HG03521 (cell line): ENCODE data around the gene BRSK2.
"Not testable (repeated sequence)": the region's sequence is repeated elsewhere in the genome, so short reads cannot be mapped to it uniquely, and the experiment has no call there.

Experiments
- ATAC-seq: cut with Tn5 transposase; IDR thresholded peaks from one replicate; pipeline ENCODE4 v1.9.1; 2021; ENCODE audit warnings: mild to moderate bottlenecking, moderate library complexity; ENCODE audit not compliant: unreplicated experiment

The BRSK2 gene

GRCh38 chr11:1406571-1407485, 17.1 kb downstream of the BRSK2 start:
- ATAC-seq, result no peak

GRCh38 chr11:1407668-1408067, 17.9 kb downstream of the BRSK2 start:
- no peak for ATAC-seq

DNA sequence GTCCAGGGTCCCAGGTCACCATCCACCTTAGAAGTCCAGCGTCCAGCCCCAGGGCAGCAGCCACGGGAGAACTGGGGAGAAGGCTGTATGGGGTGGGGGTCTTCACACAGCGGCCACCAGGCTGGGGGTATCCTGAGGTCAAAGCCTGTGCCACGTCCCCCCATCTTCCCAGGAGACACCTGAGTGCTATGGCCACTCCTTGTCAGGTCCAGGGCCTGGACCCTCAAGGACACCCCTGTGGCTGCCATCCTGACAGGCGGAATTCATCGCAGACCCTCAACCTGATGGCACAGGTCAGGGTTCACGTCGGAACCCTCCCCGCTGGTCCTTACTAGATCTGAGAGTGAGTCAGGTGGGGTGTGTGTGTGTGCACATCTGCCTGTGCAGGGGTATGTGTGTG, 18.6 kb downstream of the BRSK2 start:
- no peak for ATAC-seq

GRCh38 chr11:1409108-1409851, 19.5 kb downstream of the BRSK2 start:
- no peak for ATAC-seq

DNA sequence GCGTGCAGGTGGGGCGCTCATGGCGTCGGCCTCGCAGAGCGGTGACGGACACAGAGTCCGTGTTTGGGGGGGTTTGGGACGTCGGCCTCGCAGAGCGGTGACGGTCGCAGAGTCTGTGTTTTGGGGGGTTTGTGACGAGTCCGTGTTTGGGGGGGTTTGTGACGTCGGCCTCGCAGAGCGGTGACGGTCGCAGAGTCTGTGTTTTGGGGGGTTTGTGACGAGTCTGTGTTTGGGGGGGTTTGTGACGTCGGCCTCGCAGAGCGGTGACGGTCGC, 20.1 kb downstream of the BRSK2 start:
- not testable (repeated sequence) for ATAC-seq

DNA sequence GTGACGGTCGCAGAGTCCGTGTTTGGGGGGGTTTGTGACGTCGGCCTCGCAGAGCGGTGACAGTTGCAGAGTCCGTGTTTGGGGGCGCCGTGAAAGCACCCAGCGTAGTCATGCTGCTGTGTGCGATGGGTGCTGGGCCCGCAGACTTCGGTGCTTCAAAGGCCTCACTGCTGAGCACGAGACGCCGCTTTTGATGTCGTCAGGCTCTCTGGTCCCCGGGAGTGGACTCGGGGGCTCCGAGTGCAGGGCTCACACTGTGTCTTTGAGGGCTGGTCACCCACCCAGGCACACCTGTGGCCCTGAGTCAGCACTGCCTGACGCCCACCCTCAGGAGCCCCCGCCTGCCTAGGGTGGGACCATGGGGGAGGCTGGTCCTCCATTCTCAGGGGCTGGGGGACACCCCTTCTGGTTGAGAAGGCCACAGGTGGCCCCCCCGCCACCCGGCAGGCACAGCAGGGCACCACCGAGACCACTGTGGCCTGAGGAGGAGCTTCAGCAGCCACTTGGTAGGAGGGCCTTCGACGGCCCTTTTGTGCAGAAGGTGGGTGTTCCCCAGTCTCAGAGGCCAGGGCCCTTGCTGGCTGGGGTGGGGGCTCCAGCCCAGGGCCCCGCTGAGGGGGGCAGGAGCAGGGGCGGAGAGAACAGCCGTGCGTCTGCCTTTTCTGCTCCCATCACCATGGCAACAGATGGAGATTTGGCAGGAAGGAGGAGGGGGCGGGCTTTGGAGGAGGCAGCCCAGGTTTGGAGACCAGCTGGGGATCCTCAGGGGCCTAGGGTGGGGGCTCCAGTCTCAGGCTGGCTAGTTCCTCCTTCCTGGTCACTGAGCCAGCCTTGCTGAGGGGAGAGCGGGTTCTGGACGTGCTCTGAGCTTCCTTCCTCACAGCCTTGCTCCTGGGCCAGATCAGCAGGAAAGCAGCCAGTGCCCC, 20.9 kb downstream of the BRSK2 start:
- ATAC-seq, result no peak

DNA sequence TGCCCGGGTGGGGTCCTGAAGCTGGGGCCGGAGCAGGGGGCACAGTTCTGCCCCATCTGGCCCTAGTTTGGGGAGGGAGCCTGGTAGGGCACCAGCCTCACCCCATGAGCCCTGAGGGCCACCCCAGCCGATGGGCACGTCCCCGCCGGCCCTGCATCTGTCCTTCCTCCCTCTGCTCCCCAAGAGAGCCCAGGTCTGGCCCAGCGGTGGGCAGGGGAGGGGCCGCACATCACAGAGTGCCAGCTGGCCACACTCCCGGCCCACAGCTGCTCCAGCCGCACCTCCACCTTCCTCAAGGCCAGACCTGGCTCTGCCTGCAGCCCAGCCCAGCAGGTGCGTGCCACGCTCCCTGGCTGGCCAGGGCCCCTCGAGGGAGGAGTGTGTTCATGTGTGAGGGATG, 21.6 kb downstream of the BRSK2 start:
- ATAC-seq, result no peak

GRCh38 chr11:1411739-1412138, 22.0 kb downstream of the BRSK2 start:
- ATAC-seq, result not testable (repeated sequence)

DNA sequence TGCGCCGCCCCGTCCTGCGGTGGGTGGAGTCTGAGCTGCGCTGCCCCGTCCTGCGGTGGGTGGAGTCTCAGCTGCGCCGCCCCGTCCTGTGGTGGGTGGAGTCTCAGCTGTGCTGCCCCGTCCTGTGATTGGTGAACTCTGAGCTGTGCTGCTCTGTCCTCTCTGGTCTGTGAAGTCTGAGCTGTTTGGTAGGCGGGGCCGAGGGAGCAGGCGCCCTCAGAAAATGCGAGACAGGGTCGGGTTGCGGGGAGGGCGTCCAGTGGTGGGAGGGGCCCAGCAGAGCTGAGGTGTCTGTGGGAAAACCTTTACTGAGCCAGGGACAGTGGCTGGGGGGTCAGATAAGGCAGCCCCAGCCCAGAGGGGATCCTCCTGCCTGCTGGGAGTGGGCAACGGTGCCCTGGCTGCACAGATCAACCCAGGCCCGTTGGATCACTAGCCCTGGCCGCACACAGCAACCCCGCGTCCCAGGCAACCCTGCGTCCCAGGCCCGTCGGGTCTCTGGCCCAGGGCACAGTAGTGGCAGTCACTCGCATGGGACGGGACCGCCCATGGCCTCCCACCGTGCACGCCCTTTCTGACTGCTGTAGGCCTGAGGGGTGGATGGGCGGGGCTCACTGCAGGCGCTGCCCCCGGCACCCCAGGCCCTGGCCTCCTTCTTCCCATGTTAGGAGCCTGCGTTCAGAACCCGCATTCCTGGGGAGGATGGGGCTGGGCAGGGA, 22.8 kb downstream of the BRSK2 start:
- no peak for ATAC-seq

- ATAC-seq, result no peak
Measured at GRCh38 chr11:1414650-1415049, 24.9 kb downstream of the BRSK2 start.

GRCh38 chr11:1415631-1416030, 25.9 kb downstream of the BRSK2 start:
- no peak for ATAC-seq

DNA sequence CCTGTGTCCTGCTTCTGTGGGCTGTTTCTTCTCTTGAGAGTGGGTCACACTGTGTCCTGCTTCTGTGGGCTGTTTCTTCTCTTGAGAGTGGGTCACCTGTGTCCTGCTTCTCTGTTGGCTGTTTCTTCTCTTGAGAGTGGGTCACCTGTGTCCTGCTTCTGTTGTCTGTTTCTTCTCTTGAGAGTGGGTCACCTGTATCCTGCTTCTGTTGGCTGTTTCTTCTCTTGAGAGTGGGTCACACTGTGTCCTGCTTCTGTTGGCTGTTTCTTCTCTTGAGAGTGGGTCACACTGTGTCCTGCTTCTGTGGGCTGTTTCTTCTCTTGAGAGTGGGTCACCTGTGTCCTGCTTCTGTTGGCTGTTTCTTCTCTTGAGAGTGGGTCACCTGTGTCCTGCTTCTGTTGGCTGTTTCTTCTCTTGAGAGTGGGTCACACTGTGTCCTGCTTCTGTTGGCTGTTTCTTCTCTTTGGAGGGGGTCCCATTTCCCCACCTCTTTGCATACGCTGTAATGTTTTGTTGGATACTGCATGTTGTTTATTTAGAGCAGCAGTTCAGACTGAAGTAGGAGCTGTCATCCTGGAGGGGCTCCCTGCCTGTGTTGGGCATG, 28.6 kb downstream of the BRSK2 start:
- not testable (repeated sequence) for ATAC-seq

DNA sequence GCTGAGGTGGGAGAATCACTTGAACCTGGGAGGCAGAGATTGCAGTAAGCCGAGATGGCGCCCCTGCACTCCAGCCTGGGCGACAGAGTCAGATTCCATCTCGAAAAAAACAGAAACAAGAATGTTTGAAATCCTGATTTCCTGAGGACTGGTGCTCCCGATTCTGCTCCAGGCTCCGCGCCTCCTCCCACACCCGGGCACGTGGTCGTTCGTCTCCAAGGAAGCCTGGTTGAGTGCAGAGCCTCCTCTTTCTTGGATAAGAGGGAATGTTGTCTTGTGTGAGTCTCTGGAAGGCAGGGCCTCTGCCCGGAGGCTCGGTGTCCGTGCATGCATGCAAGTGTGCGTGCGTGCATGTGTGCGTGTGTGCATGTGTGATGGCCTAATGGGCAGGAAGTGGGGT, 30.1 kb downstream of the BRSK2 start:
- ATAC-seq, result no peak

GRCh38 chr11:1421291-1421690, 31.6 kb downstream of the BRSK2 start:
- no peak for ATAC-seq

- no peak for ATAC-seq
Measured at GRCh38 chr11:1422481-1422880, 32.7 kb downstream of the BRSK2 start.

DNA sequence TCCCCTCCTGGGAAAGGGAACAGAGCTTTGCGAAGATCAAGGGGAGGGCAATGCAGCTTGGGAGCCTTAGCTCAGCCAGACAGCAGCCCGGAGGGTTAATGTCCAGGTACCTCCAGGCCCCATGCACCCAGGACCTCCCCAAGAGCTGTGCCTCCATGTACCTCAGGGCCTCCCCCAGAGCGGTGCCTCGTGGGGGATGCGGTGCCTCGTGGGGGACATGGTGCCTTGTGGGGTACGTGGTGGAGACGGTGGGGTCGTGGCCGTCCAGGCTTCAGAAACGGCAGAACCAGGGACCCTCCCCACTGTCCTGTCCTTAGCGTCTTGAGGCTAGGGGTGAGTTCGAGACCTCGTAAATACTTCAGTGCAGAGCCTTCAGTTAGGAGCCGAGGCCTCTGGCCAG, 33.2 kb downstream of the BRSK2 start:
- no peak for ATAC-seq

DNA sequence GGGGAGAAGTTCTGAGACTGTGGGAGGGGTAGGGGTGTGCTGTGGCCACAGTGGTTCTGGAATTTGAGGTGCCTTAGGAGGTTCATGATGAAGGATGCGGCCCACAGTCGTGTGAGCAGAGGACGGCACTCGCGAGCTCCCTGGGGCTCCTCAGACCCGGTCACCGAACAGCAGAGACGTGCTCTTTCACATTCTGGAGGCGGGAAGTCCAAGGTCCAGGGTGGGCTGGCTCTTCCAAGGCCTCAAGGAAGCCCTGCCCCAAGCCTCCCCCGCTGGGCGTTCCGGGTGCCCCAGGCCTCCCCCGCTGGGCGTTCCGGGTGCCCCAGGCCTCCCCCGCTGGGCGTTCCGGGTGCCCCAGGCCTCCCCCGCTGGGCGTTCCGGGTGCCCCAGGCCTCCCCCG, 33.7 kb downstream of the BRSK2 start:
- ATAC-seq, result not testable (repeated sequence)

DNA sequence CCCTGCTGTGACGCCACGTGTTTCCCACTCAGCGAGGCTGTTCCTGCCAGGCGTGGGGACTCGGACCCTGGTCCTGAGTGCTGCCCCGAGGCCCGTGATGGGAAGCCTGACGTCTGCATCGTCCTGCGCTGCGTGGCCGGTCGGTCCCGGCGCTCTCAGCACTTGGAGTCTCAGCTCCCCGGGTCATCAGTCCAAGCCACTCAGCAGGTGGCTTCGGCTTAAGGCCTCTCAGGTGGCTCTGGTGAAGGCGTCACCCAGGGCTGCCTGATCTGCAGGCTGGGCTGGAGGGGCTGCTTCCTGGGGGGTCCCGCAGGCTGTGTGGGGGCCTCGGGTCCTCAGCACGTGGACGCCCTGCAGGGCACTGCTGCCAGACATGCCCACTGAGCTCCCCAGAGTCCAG, 35.3 kb downstream of the BRSK2 start:
- no peak for ATAC-seq

DNA sequence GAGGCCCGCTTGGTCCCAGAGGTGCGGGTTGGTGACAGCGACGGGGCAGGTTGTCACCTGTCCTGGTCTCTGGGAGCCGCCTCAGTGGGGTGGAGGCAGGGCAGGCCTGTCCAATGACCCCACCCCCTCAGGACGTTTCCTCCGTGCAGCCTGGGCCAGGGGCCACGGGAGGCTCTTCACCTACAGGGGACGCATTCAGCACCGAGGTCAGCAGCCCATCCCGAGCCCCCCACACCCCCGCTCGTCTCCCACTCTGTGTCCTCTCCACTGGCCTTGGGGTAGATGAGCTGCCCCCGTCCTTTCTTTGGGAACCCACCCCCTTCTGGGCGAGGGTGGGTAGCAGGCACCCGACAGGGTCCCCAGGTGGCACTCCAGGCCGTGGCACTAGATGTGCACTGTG, 35.7 kb downstream of the BRSK2 start:
- no peak for ATAC-seq

GRCh38 chr11:1428762-1429316, 39.1 kb downstream of the BRSK2 start:
- no peak for ATAC-seq
